Muscle of leg (tissue), 11 donors: ENCODE results near the gene MUSK. TPM values are rescaled to one million over a fixed set of nuclear protein-coding genes. Genes with fewer than 3 reads are reported as not detected.
A peak's percentile ranks its signal among the peaks of the same experiment; 100 is the strongest.

Experiments
- DNase-seq: peaks from one replicate; pipeline ENCODE4 v3.0.0; 2013
- H3K27ac ChIP-seq: one replicate; pipeline ENCODE4 v1.5.1; 2013; ENCODE audit warnings: mild to moderate bottlenecking, low read length, control low read depth
- H3K27me3 ChIP-seq: one replicate; pipeline ENCODE4 v1.6.1; 2013; ENCODE audit warnings: low read length; ENCODE audit not compliant: control insufficient read depth, insufficient read depth
- H3K36me3 ChIP-seq: one replicate; pipeline ENCODE4 v1.6.1; 2013; ENCODE audit warnings: low read length; ENCODE audit not compliant: control insufficient read depth, insufficient read depth
- H3K4me1 ChIP-seq: one replicate; pipeline ENCODE4 v1.6.1; 2013; ENCODE audit warnings: low read length; ENCODE audit not compliant: control insufficient read depth, insufficient read depth
- H3K4me3 ChIP-seq: one replicate; pipeline ENCODE4 v1.5.1; 2013; ENCODE audit warnings: low read length, control low read depth
- H3K9me3 ChIP-seq: replicated peaks from 2 replicates; pipeline ENCODE4 v1.6.1; 2013; ENCODE audit warnings: low read depth, low read length; ENCODE audit not compliant: control insufficient read depth
- WGBS: methylation state at CpG from one replicate; pipeline ENCODE4 v1.1.5; 2013; ENCODE audit warnings: missing lambda C conversion rate; ENCODE audit not compliant: insufficient coverage; 5-methylcytosine and 5-hydroxymethylcytosine counted together
- polyA plus RNA-seq, 8 donors: library from polyadenylated mRNA; unstranded; fragments of 120-200 nt; gene quantifications; one replicate each; pipeline versions ENCODE4 v1.2.1 to v1.2.3, GENCODE V29; 2013; ENCODE audit warnings: inconsistent platforms in 1 of 8, low replicate concordance in 1 of 8; ENCODE audit not compliant: insufficient read length in 8 of 8, insufficient read depth in 1 of 8
- total RNA-seq: library from RNA; stranded (reverse); fragments of 120-200 nt; gene quantifications from one replicate; pipeline ENCODE4 v1.2.4, GENCODE V29; 2013

MUSK gene
- total and polyA plus RNA-seq, 9 donors = 9.3 to 16.6 (median 13.0) TPM

- Histone ChIP-seq H3K27ac (no peak overlapping the region), H3K4me3 (no peak overlapping the region), H3K36me3 (peaks cover 9% of the 10 kb centered on the region), H3K27me3 (no peaks in the 10 kb centered on the region), H3K9me3 (no peaks in the 10 kb centered on the region), H3K4me1 (peaks cover 5% of the 10 kb centered on the region)
- no peak for DNase-seq
Observed at GRCh38 chr9:110738982-110739381, 70.4 kb downstream of the MUSK start.

- no peak overlapping the region for H3K4me3 ChIP-seq
- no peaks in the 10 kb centered on the region for H3K27me3 ChIP-seq
- DNase-seq = peak; percentile 87
- peak overlapping the region; percentile 92 for H3K27ac ChIP-seq
- 25% methylated on average over 4 of the region's 8 CpGs for WGBS
- no peaks in the 10 kb centered on the region for H3K36me3 ChIP-seq
- H3K4me1 ChIP-seq = peaks cover 15% of the 10 kb centered on the region
- no peaks in the 10 kb centered on the region for H3K9me3 ChIP-seq
Observed at GRCh38 chr9:110742741-110743371, 74.3 kb downstream of the MUSK start.

GRCh38 chr9:110744715-110745384 is 76.3 kb downstream of the MUSK start:
- 17% methylated on average over 1 of the region's 4 CpGs for WGBS
- H3K27me3 ChIP-seq = no peaks in the 10 kb centered on the region
- no peaks in the 10 kb centered on the region for H3K9me3 ChIP-seq
- H3K27ac ChIP-seq = peak overlapping the region; percentile 80
- peak; percentile 85 for DNase-seq
- H3K4me1 ChIP-seq = peaks cover 17% of the 10 kb centered on the region
- no peak overlapping the region for H3K4me3 ChIP-seq
- H3K36me3 ChIP-seq = no peaks in the 10 kb centered on the region

GRCh38 chr9:110745676-110746075 is 77.1 kb downstream of the MUSK start:
- H3K27ac ChIP-seq = peak overlapping the region; percentile 47
- DNase-seq = peak; percentile 75
- H3K36me3 ChIP-seq = peaks cover 2% of the 10 kb centered on the region
- H3K9me3 ChIP-seq = no peaks in the 10 kb centered on the region
- no CpG with 5 or more reads among the region's 1 CpG for WGBS
- peaks cover 20% of the 10 kb centered on the region for H3K4me1 ChIP-seq
- H3K4me3 ChIP-seq = no peak overlapping the region
- H3K27me3 ChIP-seq = no peaks in the 10 kb centered on the region

GRCh38 chr9:110746211-110746930 is 77.8 kb downstream of the MUSK start:
- DNase-seq = no peak
- peaks cover 20% of the 10 kb centered on the region for H3K4me1 ChIP-seq
- H3K27ac ChIP-seq = peak overlapping the region; percentile 47
- H3K27me3 ChIP-seq = no peaks in the 10 kb centered on the region
- peaks cover 5% of the 10 kb centered on the region for H3K36me3 ChIP-seq
- no CpG with 5 or more reads among the region's 4 CpGs for WGBS
- no peaks in the 10 kb centered on the region for H3K9me3 ChIP-seq
- H3K4me3 ChIP-seq = no peak overlapping the region

GRCh38 chr9:110748251-110748893 is 79.8 kb downstream of the MUSK start:
- Histone ChIP-seq H3K9me3 (no peaks in the 10 kb centered on the region), H3K27ac (no peak overlapping the region)
- WGBS = 66% methylated on average over 3 of the region's 5 CpGs

GRCh38 chr9:110750272-110750671 is 81.7 kb downstream of the MUSK start:
- Histone ChIP-seq H3K36me3 (peaks cover 13% of the 10 kb centered on the region), H3K27ac (no peak overlapping the region), H3K4me3 (no peak overlapping the region), H3K27me3 (no peaks in the 10 kb centered on the region), H3K4me1 (peaks cover 9% of the 10 kb centered on the region), H3K9me3 (no peaks in the 10 kb centered on the region)
- peak; percentile 60 for DNase-seq
- WGBS = no CpG with 5 or more reads among the region's 1 CpG

More at GRCh38 chr9:110748251-110748893, 79.8 kb downstream of the MUSK start:
- Histone ChIP-seq H3K4me3 (no peak overlapping the region), H3K4me1 (peaks cover 15% of the 10 kb centered on the region), H3K36me3 (peaks cover 13% of the 10 kb centered on the region), H3K27me3 (no peaks in the 10 kb centered on the region)
- no peak for DNase-seq

- Histone ChIP-seq H3K9me3 (no peaks in the 10 kb centered on the region), H3K36me3 (peaks cover 13% of the 10 kb centered on the region), H3K27ac (no peak overlapping the region), H3K4me1 (peaks cover 5% of the 10 kb centered on the region), H3K27me3 (no peaks in the 10 kb centered on the region), H3K4me3 (no peak overlapping the region)
- no peak for DNase-seq
- WGBS = 100% methylated on average over 2 of the region's 4 CpGs
Observed at GRCh38 chr9:110751971-110752370, 83.4 kb downstream of the MUSK start.

GRCh38 chr9:110752766-110753165 is 84.2 kb downstream of the MUSK start:
- DNase-seq = peak; percentile 41
- peaks cover 13% of the 10 kb centered on the region for H3K36me3 ChIP-seq
- peaks cover 5% of the 10 kb centered on the region for H3K4me1 ChIP-seq
- no peak overlapping the region for H3K27ac ChIP-seq
- H3K4me3 ChIP-seq = no peak overlapping the region
- H3K27me3 ChIP-seq = no peaks in the 10 kb centered on the region
- H3K9me3 ChIP-seq = no peaks in the 10 kb centered on the region
- 100% methylated on average over 2 of the region's 2 CpGs for WGBS

- Histone ChIP-seq H3K9me3 (no peaks in the 10 kb centered on the region), H3K27ac (no peak overlapping the region), H3K4me3 (no peak overlapping the region), H3K36me3 (peaks cover 13% of the 10 kb centered on the region), H3K27me3 (no peaks in the 10 kb centered on the region), H3K4me1 (peaks cover 3% of the 10 kb centered on the region)
- no CpG with 5 or more reads among the region's 1 CpG for WGBS
- no peak for DNase-seq
Observed at GRCh38 chr9:110753731-110754231, 85.2 kb downstream of the MUSK start.
